T-helper 22 cell (primary cell): ENCODE data around the gene SHROOM2.
"Not testable (repeated sequence)": the region's sequence is repeated elsewhere in the genome, so short reads cannot be mapped to it uniquely, and the experiment has no call there.

Experiments used
- DNase-seq: peaks from one replicate; pipeline ENCODE4 v3.0.0-alpha.2; 2020; ENCODE audit warnings: low read depth

SHROOM2 gene

GRCh38 chrX:9832811-9833210 is 46.6 kb downstream of the SHROOM2 start:
- DNase-seq: no peak

- DNase-seq: no peak
Observed at GRCh38 chrX:9835585-9836210, 49.5 kb downstream of the SHROOM2 start.

- DNase-seq: no peak
Observed at GRCh38 chrX:9842541-9842940, 56.3 kb downstream of the SHROOM2 start.

- no peak for DNase-seq
Observed at GRCh38 chrX:9844936-9845577, 58.8 kb downstream of the SHROOM2 start.

GRCh38 chrX:9845578-9845952 is 59.3 kb downstream of the SHROOM2 start:
- no peak for DNase-seq

GRCh38 chrX:9846631-9847030 is 60.4 kb downstream of the SHROOM2 start:
- DNase-seq: no peak

GRCh38 chrX:9847071-9847470 is 60.8 kb downstream of the SHROOM2 start:
- no peak for DNase-seq

GRCh38 chrX:9848718-9849479 is 62.7 kb downstream of the SHROOM2 start:
- DNase-seq: no peak

- DNase-seq: no peak
Observed at GRCh38 chrX:9851890-9852289, 65.7 kb downstream of the SHROOM2 start.

GRCh38 chrX:9853307-9853706 is 67.1 kb downstream of the SHROOM2 start:
- no peak for DNase-seq

GRCh38 chrX:9855561-9856283 is 69.5 kb downstream of the SHROOM2 start:
- no peak for DNase-seq

- no peak for DNase-seq
Observed at GRCh38 chrX:9856588-9856987, 70.4 kb downstream of the SHROOM2 start.

- no peak for DNase-seq
Observed at GRCh38 chrX:9857575-9858474, 71.6 kb downstream of the SHROOM2 start.

- not testable (repeated sequence) for DNase-seq
Observed at GRCh38 chrX:9858684-9859083, 72.5 kb downstream of the SHROOM2 start.

- DNase-seq: no peak
Observed at GRCh38 chrX:9859711-9860555, 73.7 kb downstream of the SHROOM2 start.

GRCh38 chrX:9860826-9861225 is 74.6 kb downstream of the SHROOM2 start:
- no peak for DNase-seq

- DNase-seq: no peak
Observed at GRCh38 chrX:9861711-9862110, 75.5 kb downstream of the SHROOM2 start.

GRCh38 chrX:9862525-9862924 is 76.3 kb downstream of the SHROOM2 start:
- no peak for DNase-seq

GRCh38 chrX:9862953-9863352 is 76.7 kb downstream of the SHROOM2 start:
- no peak for DNase-seq

- DNase-seq: no peak
Observed at GRCh38 chrX:9864011-9864410, 77.8 kb downstream of the SHROOM2 start.
